ENCODE data around the gene POLA2.

The POLA2 gene

DNA sequence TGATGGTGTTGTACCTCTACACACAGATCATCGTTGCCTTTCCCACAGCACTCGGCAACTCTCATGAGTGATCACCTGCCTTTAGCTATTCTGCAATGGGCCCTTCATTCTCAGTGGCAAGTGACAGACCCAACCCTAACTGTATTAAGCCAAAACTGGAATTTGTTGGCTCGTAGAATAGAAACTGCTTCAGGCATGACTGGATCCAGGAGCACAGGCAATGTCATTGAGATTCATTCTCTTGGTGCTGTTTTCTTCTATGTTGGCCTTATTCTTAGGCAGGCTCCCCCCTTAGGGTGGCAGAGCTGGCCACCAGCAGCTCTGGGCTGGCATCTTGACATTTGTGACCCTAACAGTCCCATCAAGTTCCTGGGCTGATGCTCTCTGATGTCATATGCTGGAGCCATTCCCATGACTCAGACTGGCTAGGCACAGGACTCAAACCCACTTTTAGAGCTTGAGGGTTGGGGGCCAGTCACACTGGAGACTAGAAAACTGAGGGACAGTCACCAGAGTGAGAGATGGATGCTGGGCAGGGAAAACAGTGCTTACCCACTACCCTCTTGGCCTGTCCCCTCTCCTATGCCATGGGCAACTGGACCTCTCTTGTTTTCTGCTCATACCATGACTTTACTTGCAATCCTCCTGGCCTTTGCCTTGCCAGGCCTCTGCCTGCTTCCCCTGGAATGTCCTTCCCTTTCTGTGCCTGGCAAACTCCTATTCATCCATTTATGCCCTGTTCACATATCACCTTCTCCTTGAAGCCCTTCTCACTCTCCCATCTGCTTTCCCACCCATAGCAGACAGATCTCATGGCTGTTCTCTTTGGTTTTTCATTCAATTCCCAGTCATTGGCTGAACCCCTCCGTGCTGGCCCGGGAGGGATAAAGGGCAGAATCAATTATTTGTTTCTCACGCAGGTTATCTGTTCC lies 45.8 kb downstream of the POLA2 start:
- DNase-seq (ENCODE audit: low read depth in 2 of 2) = no peak

DNA sequence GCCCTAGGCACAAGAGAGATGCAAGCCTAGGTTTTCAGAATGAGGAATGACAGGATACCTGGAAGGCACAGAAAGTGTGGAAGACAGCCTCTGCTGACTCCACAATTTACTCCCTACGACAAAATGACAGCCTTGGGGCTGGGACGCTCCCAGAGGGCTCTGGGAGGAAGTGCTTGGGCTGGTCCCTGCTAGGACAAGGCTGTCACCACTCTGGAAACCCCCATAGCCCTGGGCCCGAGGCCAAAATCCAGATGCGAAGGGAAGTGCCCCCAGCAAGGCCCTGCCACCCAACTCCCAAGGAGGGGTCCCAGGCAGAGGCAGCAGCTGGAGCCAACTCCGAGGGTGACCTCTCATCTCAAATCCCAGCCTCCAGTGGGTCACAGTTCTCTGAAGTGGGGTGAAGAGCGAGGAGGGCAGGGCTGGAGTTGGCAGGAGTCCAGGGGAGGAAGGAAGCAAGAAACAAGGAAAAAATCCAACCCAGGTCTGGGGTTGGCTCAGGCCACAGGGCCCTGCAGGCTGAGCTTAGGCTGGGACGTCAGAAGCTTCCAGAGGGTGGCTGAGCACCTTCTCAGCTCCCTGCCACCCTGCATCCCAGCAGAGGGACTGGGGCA lies 46.6 kb downstream of the POLA2 start:
- DNase-seq (ENCODE audit: low read depth in 2 of 2) = no peak

DNA sequence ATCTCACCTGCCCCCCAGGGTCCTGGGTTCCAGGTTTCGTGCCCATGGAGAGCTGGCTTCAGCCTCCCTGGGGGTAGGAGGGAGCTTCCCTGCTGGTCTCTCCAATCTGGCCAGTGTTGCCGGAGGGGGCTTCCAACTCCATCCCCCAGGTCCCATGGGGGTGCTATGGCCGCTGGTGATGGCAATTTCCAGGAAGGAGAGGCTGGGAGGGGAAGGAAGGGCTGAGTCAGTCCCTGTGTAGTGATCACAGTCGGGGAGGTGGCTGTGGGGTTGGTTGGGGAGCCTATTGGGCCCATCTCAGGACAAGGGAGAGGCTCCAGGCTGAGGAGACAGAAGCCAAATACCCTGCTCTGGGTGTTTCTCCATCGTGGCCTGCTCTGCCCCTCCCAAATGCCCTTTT lies 47.2 kb downstream of the POLA2 start:
- DNase-seq (ENCODE audit: low read depth in 2 of 2) = no peak

DNA sequence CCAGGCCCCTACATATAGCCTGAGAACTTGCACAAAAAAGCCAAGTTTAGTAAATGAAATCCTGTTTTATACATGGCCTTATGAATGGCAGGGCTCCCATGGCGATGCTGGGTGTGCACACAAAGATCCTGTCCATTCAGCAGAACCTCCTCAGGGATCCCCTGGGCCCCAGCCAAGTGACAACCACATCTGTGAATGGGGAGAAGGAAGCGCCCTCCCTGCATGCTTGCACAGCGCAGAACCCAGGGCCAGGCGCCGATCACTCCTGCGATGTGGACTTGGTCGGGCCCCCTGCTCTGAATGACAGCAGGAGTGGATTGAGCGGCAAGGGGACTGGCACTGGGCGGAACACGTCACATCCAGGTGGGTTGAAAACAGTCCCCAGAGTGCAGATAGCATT lies 48.5 kb downstream of the POLA2 start:
- no peak for DNase-seq (ENCODE audit: low read depth in 2 of 2)

DNA sequence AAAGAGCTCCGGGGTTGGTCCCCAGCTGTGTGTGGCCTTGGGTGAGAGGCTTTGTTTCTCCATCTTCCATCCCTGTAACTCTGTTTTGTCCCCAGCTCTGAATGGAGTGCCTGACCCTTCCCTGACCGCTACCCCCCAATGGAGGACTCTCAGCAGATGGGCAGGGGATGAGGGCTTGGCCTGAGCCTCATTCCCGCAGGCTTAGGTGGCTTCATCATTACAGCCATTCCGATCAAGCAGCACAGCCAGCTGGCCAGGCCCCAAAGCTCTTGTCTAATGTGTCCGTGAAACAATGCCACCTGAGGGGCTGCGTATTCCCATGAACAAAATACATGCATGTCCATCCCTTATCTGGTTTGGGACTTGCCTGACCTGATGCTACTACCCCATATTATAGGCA lies 49.0 kb downstream of the POLA2 start:
- no peak for DNase-seq (ENCODE audit: low read depth in 2 of 2)

DNA sequence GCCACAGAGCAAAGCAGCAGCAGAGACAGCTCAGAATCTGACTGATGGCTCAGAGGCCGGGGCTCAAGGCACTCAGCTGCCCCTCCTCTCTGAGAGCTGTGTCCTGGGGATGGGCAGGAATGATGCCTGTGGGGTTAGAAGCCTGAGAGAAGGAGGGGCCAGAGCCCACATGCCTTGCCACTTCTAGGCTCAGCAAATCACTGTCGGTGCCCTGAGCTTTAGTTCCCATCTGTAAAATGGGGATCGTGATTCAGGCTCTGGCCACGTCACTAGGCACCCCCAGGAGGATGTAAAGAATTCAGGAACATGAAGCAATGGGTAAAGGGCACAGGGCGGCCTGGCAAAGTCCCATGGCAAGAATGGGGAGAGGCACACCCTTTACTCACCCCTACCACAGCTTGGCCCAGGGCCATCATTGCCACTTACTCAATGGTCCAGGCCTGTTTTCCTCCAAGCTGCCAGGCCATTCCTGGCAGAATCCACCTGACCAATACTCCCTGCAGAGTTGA lies 49.5 kb downstream of the POLA2 start:
- no peak for DNase-seq (ENCODE audit: low read depth in 2 of 2)

DNA sequence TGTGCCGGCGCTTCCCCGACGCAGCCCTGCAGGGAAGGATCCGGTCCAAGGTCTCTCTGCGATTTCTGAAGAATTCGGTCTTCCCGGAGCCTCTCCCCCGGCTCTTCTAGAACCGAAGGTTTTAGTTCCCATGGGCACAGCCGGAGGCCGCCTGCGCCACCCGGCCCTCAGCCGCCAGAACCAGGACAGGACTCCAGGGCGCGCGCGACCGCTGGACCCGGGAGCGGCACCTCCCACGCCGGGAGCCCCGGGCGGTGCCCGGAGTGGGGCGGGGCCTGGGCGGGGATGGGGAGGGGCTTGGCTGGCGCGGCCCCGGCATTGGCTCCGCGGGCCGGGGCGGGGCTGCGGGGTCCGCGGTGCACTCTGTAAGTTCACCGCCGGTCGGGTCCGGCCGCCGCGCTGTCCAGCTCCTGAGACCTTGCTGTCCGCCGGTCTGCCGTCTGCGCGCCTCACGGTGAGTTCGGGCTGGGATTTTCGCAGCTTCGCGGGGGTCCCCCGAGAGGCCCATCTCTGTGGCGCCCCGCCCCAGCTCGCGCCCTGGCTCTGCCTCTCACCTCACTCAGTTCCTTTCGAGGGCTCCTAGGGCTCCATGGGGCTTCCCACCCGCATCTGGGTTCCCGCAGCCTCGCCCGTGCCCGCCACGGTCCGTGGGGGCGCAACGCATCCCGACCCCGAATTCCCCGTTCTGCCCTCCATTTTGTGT lies 52.9 kb downstream of the POLA2 start, which contains the start of gene CDC42EP2:
TSS of gene CDC42EP2 (plus strand) at position 366 of the 703 bp plus-strand sequence. CDS start 6,033 bp downstream, outside the sequence.
- DNase-seq (ENCODE audit: low read depth in 2 of 2) = peak; percentile 48 to 73

DNA sequence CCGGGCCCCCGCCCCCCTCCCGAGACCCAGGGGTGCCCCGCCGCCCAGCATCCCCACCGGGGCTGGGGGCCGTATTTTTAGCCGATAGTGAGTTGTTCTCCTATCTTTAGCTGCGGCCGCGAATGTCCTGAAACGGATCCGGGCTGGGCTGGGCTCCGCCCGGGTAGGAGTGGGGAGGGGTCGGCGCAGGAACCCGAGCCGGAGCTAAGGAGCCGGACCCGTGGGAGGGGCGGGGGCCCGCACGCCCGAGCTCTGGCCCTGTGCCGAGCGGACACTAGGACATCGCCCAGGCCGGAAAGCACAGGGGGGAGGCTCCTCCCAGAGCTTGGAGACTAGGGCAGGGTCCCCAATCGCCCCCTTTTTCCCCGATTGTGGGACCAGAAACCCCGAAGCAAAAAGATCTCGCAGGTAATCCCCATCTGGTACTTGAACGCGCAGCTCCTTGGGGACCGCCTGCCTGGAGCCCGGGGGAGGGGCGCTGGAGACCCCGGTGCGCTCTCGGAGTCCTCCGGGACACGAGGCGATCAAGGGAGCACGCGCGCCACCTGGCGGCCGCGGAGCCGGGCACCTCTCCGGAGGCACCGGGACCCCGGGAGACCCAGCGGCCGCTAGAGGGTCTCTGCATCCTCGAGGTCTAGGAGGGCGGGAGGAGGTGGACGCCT lies 53.6 kb downstream of the POLA2 start:
- peak; percentile 59 to 83 for DNase-seq (ENCODE audit: low read depth in 2 of 2)

DNA sequence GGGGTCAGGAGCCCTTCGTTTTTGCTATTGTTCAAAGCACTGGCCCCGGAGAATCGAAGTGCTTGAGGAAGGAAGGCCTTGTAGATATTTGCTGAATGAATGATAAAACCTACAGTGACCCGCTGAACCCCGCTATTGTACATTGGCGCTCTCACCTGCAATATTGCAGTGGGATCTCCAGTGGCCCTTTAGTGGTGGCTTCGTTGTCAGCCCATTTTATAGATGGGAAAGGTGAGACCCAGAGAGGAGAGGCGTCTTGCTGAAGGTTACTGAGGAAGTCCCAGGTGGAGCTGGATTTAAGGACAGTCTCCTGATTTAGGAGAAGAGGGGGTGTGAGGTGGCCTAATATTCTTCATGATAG lies 54.1 kb downstream of the POLA2 start:
- no peak for DNase-seq (ENCODE audit: low read depth in 2 of 2)

DNA sequence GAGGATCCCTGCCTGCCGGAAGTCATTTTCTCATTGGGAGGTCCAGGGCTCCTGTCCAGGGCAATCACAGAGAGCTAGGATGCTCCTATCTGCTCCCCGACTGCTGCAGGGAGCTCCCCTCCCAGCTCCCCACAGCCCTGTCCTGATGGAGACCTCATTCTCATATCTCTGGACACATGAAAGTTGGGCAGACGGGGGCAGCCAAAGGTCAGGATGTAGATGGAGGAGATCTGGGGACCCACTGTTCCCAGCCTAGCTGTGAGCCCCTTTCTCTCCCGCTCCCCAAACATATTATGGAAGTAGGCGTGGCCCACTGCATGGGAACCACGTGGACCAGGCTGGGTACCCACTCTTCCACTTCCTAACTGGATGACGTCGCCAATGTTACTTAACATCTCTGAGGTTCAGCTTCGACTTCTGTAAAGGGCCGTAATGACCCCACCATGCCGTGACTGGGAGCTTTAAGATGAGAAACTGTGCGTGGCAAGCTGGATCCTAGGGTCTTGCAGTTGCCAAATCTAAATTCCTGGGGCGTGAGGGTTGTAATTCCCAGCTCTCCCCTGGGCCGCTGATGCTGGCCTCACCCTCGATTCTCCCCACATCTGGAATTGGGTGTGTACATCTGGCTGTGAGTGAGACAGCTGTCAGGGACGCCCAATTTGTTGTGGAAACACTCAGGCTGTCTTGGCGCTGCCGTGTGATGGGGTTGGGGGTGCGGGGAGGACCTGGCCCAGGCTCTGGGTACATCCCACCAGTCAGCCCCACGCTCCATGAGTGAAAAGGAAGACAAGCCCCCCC lies 54.7 kb downstream of the POLA2 start:
- no peak for DNase-seq (ENCODE audit: low read depth in 2 of 2)

DNA sequence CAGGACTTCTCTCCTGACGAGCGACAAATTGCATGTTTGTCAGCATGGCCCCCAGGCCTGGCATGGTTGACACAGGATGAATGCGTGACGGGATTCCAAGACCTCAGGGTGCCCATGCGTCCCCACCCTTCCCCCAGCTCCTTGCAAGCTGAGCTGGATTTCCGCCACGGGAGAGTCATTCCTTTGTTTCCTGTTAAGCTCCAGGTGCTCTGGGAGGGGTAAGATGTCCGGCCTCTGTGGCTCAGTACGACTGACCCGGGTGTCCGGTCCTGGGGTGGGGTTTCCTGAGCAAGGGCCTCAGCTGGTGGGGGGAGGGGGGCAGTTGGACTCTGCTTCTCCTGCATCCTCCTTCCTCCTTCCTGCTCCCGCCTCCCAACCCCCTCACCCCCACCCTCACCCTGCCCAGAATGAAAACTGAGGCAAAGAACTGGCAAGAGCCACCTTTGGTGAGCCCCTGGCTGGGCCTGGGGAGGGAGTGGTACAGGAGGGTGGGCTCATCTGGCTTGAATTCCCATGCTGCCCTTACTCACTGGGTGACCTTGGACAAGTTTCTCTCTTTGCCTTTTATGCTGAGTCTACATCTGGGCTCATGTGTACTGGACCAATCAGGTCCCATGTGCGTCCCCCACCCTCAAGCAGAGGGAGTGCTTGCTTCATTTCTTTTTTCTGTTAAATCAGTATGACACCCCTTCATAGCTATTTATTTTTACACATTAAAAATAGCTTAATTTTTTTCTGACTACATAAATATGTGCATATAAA lies 55.4 kb downstream of the POLA2 start:
- DNase-seq (ENCODE audit: low read depth in 2 of 2) = no peak

DNA sequence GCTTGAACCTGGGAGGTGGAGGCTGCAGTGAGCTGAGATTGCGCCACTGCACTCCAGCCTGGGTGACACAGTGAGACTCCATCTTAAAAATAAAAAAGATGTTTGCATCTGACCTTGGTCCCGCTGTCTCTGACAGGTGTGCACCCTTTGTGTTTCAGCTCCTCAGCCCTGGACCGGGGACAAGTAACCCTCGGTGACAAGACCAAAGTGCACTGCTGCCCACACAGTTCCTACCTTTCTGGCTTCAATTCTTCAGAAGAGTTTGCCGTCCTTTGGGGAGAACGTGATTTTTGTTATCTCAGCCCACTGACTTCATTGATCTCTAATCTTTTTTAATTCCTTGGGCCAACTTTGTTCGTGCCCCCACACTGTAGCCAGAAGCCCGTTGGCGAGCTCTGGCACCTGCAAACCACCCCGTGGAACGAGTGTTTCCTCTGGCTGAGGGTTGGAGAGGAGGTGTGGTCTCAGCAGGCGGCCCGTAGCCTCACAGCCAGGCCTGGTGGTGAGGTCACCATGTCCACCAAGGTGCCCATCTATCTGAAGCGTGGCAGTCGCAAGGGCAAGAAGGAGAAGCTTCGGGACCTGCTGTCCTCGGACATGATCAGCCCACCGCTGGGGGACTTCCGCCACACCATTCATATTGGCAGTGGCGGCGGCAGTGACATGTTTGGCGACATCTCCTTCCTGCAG lies 58.8 kb downstream of the POLA2 start:
- no peak for DNase-seq (ENCODE audit: low read depth in 2 of 2)

DNA sequence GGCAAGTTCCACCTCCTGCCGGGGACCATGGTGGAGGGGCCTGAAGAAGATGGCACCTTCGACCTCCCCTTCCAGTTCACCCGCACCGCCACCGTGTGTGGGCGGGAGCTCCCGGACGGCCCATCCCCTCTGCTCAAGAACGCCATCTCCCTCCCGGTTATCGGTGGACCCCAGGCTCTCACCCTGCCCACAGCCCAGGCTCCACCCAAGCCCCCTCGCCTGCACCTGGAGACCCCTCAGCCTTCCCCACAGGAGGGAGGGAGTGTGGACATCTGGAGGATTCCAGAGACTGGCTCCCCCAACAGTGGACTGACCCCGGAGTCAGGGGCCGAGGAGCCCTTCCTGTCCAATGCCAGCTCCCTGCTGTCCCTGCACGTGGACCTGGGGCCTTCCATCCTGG lies 59.3 kb downstream of the POLA2 start:
- DNase-seq (ENCODE audit: low read depth in 2 of 2) = no peak

DNA sequence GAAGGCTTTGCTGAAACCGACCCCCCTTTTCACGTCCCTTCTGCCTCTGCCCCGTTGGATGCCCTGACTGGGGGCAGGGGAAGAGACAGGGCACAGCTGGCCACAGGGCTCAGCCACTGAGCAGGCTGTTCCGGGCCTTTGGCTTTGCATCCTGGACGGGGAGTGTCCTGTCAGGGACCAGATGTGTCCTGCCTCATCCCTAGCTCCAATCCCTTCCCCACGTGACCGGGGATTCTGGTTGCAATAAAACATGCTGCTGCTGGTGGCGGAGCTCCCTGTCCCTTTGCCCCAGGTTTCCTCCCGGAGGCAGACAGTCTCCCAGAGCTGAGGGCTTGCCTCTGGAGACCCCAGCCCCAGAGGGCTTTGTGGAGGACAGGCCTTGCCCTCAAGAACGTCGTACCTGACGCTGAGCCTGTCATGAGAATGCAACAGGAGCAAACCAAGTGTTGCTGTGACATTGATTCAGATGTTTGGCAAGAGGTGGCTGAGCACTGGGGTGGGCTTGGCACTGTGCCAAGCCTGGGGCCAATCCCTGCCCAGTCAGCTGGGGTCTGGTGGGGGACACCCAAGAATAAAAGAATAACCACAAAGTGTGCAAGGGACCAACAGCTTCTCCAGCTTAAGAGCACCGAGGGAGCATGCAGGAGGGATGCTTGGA lies 60.2 kb downstream of the POLA2 start:
- no peak for DNase-seq (ENCODE audit: low read depth in 2 of 2)

DNA sequence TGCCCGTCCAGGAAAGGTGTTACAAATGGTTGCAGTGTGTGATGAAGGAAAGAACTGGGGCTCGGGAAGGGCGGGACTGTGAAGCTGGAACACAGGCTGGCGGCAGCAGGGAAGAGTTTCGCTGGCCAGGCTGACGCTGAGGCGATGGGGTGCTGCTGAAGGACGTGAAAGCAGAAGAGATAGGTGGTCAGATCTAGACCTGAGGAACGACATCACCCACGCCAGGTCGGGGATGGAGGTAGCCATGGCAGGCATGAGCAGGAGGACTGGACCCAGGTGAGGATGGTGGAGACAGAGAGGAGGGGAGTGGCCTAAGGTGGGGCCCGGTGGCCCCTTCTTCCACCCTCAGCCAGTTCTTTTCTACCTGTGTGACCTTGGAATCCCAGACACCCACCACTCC lies 62.1 kb downstream of the POLA2 start:
- no peak for DNase-seq (ENCODE audit: low read depth in 2 of 2)

DNA sequence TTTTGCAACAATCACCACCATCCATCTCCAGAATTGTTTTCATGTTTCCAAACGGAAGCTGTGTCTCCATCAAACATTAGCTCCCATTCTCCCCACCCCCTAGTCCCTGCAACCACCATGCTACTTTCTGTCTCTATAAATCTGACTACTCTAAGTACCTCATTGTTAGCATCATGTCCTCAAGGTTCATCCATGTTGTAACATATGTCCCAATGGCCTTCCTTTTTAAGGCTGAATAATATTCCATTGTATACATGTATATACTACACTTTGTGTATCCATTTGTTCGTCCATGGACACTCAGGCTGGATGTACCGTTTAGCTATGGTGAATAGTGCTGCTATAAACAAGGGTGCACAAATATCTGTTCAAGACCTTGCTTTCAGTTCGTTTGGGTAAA lies 63.7 kb downstream of the POLA2 start:
- no peak for DNase-seq (ENCODE audit: low read depth in 2 of 2)

DNA sequence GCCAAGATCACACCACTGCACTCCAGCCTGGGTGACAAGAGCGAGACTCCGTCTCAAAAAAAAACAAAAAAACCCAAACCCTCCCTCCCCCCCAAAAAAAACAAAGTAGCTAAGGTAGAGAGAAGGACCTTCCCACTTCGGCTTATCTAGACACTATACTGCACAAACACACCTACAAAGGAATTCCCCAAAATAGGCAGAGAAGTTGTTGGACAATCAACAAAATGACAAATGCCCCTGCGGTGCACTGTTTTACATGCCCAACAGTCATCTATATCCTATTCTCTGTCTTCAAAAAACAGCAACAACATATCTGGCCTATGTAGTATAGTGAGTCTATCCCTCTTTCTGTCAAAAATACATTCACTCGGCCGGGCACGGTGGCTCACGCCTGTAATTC lies 65.3 kb downstream of the POLA2 start:
- no peak for DNase-seq (ENCODE audit: low read depth in 2 of 2)

DNA sequence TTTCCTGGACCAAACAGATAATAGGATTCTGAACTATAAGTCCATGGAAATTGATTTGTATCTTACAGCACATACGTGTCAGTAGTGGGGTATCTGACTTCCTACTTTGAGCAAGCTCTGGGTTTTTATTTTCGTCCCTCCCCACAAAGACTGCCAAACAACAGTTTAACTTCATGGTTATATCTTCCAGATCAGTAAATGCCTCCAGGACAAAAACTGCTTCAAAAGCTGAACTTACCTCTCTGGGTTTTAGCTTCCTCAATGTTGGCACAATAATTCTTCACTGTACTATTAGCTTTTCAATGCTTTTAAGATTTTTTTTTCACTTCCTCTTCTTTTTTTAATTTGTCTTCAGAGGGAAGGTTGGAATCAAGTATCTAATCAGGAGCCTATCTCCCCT lies 67.7 kb downstream of the POLA2 start:
- DNase-seq (ENCODE audit: low read depth in 2 of 2) = no peak

DNA sequence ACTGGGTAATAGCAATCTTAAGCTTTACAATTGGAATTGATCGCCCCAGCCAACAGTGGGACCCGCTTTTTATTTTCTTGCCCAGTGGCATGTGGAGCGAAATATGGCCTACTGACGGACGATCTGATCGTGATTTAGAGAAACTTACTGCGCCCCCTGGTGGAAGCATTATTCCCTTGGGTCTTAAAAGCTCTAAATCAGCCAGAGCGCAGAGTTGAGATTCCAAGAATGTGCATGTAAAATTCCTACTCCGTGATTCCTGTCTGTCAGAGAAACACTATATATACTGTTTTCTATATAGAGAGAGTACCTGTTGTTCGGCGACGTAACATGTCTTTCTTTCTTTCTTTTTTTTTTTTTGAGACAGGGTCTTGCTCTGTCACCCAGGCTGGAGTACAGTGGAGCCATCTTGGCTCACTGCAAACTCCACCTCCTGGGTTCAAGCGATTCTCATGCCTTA lies 68.2 kb downstream of the POLA2 start:
- DNase-seq (ENCODE audit: low read depth in 2 of 2) = peak; percentile 60 to 88
